Measurements from ENCODE around the gene FAM174B. TPM values are rescaled to one million over a fixed set of nuclear protein-coding genes. Genes with fewer than 3 reads are reported as not detected.

Gene FAM174B
- total and polyA plus RNA-seq, 4 donors = 9.9 to 23.5 (median 17.9) TPM

GRCh38 chr15:92580521-92580920 is 75.1 kb downstream of the FAM174B start:
- WGBS (ENCODE audit: insufficient coverage) = 96% methylated on average over 12 of the region's 12 CpGs
- DNase-seq (ENCODE audit: low read depth in 4 of 6, low spot score in 6 of 6) = no peak

GRCh38 chr15:92579931-92580470 is 75.6 kb downstream of the FAM174B start:
- peaks cover 7% of the 10 kb centered on the region for H3K4me1 ChIP-seq (ENCODE audit: control insufficient read depth, insufficient read depth, low read length)
- no peak for DNase-seq (ENCODE audit: low read depth in 4 of 6, low spot score in 6 of 6)
- H3K9me3 ChIP-seq (ENCODE audit: control insufficient read depth, insufficient read depth, low read length) = no peaks in the 10 kb centered on the region
- H3K36me3 ChIP-seq (ENCODE audit: control insufficient read depth, insufficient read depth, low read length) = no peaks in the 10 kb centered on the region
- H3K4me3 ChIP-seq (ENCODE audit: low read depth, low read length) = no peak overlapping the region
- H3K27me3 ChIP-seq (ENCODE audit: control insufficient read depth, insufficient read depth, low read length) = no peaks in the 10 kb centered on the region
- 91% methylated on average over 12 of the region's 15 CpGs for WGBS (ENCODE audit: insufficient coverage)
- H3K27ac ChIP-seq (ENCODE audit: low read depth, low read length) = no peak overlapping the region

More at GRCh38 chr15:92580521-92580920, 75.1 kb downstream of the FAM174B start:
- no peaks in the 10 kb centered on the region for H3K27me3 ChIP-seq (ENCODE audit: control insufficient read depth, insufficient read depth, low read length)
- H3K9me3 ChIP-seq (ENCODE audit: control insufficient read depth, insufficient read depth, low read length) = no peaks in the 10 kb centered on the region
- no peak overlapping the region for H3K27ac ChIP-seq (ENCODE audit: low read depth, low read length)
- H3K4me3 ChIP-seq (ENCODE audit: low read depth, low read length) = no peak overlapping the region
- no peaks in the 10 kb centered on the region for H3K36me3 ChIP-seq (ENCODE audit: control insufficient read depth, insufficient read depth, low read length)
- peaks cover 7% of the 10 kb centered on the region for H3K4me1 ChIP-seq (ENCODE audit: control insufficient read depth, insufficient read depth, low read length)

- H3K27me3 ChIP-seq (ENCODE audit: control insufficient read depth, insufficient read depth, low read length) = no peaks in the 10 kb centered on the region
- WGBS (ENCODE audit: insufficient coverage) = 58% methylated on average over 9 of the region's 9 CpGs
Observed at GRCh38 chr15:92579486-92579885, 76.1 kb downstream of the FAM174B start.

GRCh38 chr15:92578096-92578835 is 77.3 kb downstream of the FAM174B start:
- no peak overlapping the region for H3K27ac ChIP-seq (ENCODE audit: low read depth, low read length)
- WGBS (ENCODE audit: insufficient coverage) = 95% methylated on average over 7 of the region's 12 CpGs
- peaks cover 7% of the 10 kb centered on the region for H3K4me1 ChIP-seq (ENCODE audit: control insufficient read depth, insufficient read depth, low read length)
- no peak for DNase-seq (ENCODE audit: low read depth in 4 of 6, low spot score in 6 of 6)
- H3K4me3 ChIP-seq (ENCODE audit: low read depth, low read length) = no peak overlapping the region
- H3K36me3 ChIP-seq (ENCODE audit: control insufficient read depth, insufficient read depth, low read length) = no peaks in the 10 kb centered on the region
- H3K27me3 ChIP-seq (ENCODE audit: control insufficient read depth, insufficient read depth, low read length) = no peaks in the 10 kb centered on the region
- H3K9me3 ChIP-seq (ENCODE audit: control insufficient read depth, insufficient read depth, low read length) = no peaks in the 10 kb centered on the region

More at GRCh38 chr15:92579486-92579885, 76.1 kb downstream of the FAM174B start:
- H3K9me3 ChIP-seq (ENCODE audit: control insufficient read depth, insufficient read depth, low read length) = no peaks in the 10 kb centered on the region
- peak in 1 of 6 donors; percentile 31 for DNase-seq (ENCODE audit: low read depth in 4 of 6, low spot score in 6 of 6)
- no peak overlapping the region for H3K4me3 ChIP-seq (ENCODE audit: low read depth, low read length)
- H3K36me3 ChIP-seq (ENCODE audit: control insufficient read depth, insufficient read depth, low read length) = no peaks in the 10 kb centered on the region
- peaks cover 7% of the 10 kb centered on the region for H3K4me1 ChIP-seq (ENCODE audit: control insufficient read depth, insufficient read depth, low read length)
- H3K27ac ChIP-seq (ENCODE audit: low read depth, low read length) = no peak overlapping the region

GRCh38 chr15:92576597-92577200 is 78.9 kb downstream of the FAM174B start:
- WGBS (ENCODE audit: insufficient coverage) = 94% methylated on average over 9 of the region's 9 CpGs
- no peak for DNase-seq (ENCODE audit: low read depth in 4 of 6, low spot score in 6 of 6)

GRCh38 chr15:92574566-92574965 is 81.0 kb downstream of the FAM174B start:
- WGBS (ENCODE audit: insufficient coverage) = no CpG with 5 or more reads among the region's 1 CpG
- H3K36me3 ChIP-seq (ENCODE audit: control insufficient read depth, insufficient read depth, low read length) = no peaks in the 10 kb centered on the region
- no peaks in the 10 kb centered on the region for H3K27me3 ChIP-seq (ENCODE audit: control insufficient read depth, insufficient read depth, low read length)
- no peaks in the 10 kb centered on the region for H3K9me3 ChIP-seq (ENCODE audit: control insufficient read depth, insufficient read depth, low read length)
- H3K4me3 ChIP-seq (ENCODE audit: low read depth, low read length) = no peak overlapping the region
- no peak for DNase-seq (ENCODE audit: low read depth in 4 of 6, low spot score in 6 of 6)
- peaks cover 2% of the 10 kb centered on the region for H3K4me1 ChIP-seq (ENCODE audit: control insufficient read depth, insufficient read depth, low read length)
- H3K27ac ChIP-seq (ENCODE audit: low read depth, low read length) = no peak overlapping the region

More at GRCh38 chr15:92576597-92577200, 78.9 kb downstream of the FAM174B start:
- H3K9me3 ChIP-seq (ENCODE audit: control insufficient read depth, insufficient read depth, low read length) = no peaks in the 10 kb centered on the region
- no peak overlapping the region for H3K4me3 ChIP-seq (ENCODE audit: low read depth, low read length)
- H3K36me3 ChIP-seq (ENCODE audit: control insufficient read depth, insufficient read depth, low read length) = no peaks in the 10 kb centered on the region
- H3K27ac ChIP-seq (ENCODE audit: low read depth, low read length) = no peak overlapping the region
- H3K4me1 ChIP-seq (ENCODE audit: control insufficient read depth, insufficient read depth, low read length) = peaks cover 7% of the 10 kb centered on the region
- no peaks in the 10 kb centered on the region for H3K27me3 ChIP-seq (ENCODE audit: control insufficient read depth, insufficient read depth, low read length)

- Histone ChIP-seq H3K27ac (ENCODE audit: low read depth, low read length) (no peak overlapping the region), H3K4me1 (ENCODE audit: control insufficient read depth, insufficient read depth, low read length) (no peaks in the 10 kb centered on the region), H3K36me3 (ENCODE audit: control insufficient read depth, insufficient read depth, low read length) (no peaks in the 10 kb centered on the region), H3K27me3 (ENCODE audit: control insufficient read depth, insufficient read depth, low read length) (no peaks in the 10 kb centered on the region), H3K9me3 (ENCODE audit: control insufficient read depth, insufficient read depth, low read length) (no peaks in the 10 kb centered on the region), H3K4me3 (ENCODE audit: low read depth, low read length) (no peak overlapping the region)
- WGBS (ENCODE audit: insufficient coverage) = no CpG with 5 or more reads among the region's 1 CpG
- no peak for DNase-seq (ENCODE audit: low read depth in 4 of 6, low spot score in 6 of 6)
Observed at GRCh38 chr15:92574161-92574560, 81.4 kb downstream of the FAM174B start.

GRCh38 chr15:92571824-92572223 is 83.8 kb downstream of the FAM174B start:
- Histone ChIP-seq H3K27me3 (ENCODE audit: control insufficient read depth, insufficient read depth, low read length) (no peaks in the 10 kb centered on the region), H3K27ac (ENCODE audit: low read depth, low read length) (no peak overlapping the region), H3K9me3 (ENCODE audit: control insufficient read depth, insufficient read depth, low read length) (no peaks in the 10 kb centered on the region), H3K4me3 (ENCODE audit: low read depth, low read length) (no peak overlapping the region), H3K4me1 (ENCODE audit: control insufficient read depth, insufficient read depth, low read length) (no peaks in the 10 kb centered on the region), H3K36me3 (ENCODE audit: control insufficient read depth, insufficient read depth, low read length) (no peaks in the 10 kb centered on the region)
- no peak for DNase-seq (ENCODE audit: low read depth in 4 of 6, low spot score in 6 of 6)
- WGBS (ENCODE audit: insufficient coverage) = 68% methylated on average over 3 of the region's 4 CpGs

GRCh38 chr15:92570391-92570790 is 85.2 kb downstream of the FAM174B start:
- WGBS (ENCODE audit: insufficient coverage) = 66% methylated on average over 6 of the region's 7 CpGs
- no peaks in the 10 kb centered on the region for H3K27me3 ChIP-seq (ENCODE audit: control insufficient read depth, insufficient read depth, low read length)
- DNase-seq (ENCODE audit: low read depth in 4 of 6, low spot score in 6 of 6) = no peak

More at GRCh38 chr15:92570391-92570790, 85.2 kb downstream of the FAM174B start:
- no peaks in the 10 kb centered on the region for H3K36me3 ChIP-seq (ENCODE audit: control insufficient read depth, insufficient read depth, low read length)
- no peaks in the 10 kb centered on the region for H3K4me1 ChIP-seq (ENCODE audit: control insufficient read depth, insufficient read depth, low read length)
- H3K4me3 ChIP-seq (ENCODE audit: low read depth, low read length) = no peak overlapping the region
- no peak overlapping the region for H3K27ac ChIP-seq (ENCODE audit: low read depth, low read length)
- no peaks in the 10 kb centered on the region for H3K9me3 ChIP-seq (ENCODE audit: control insufficient read depth, insufficient read depth, low read length)
